HG03108 (cell line): ENCODE measurements around the gene NUDT13.

Experiments
- ATAC-seq: cut with Tn5 transposase; IDR thresholded peaks from one replicate; pipeline ENCODE4 v1.9.1; 2021; ENCODE audit warnings: moderate library complexity; ENCODE audit not compliant: unreplicated experiment

Gene NUDT13

GRCh38 chr10:73161662-73162061 lies 51.4 kb downstream of the NUDT13 start:
- ATAC-seq: no peak

GRCh38 chr10:73163096-73163495 lies 52.8 kb downstream of the NUDT13 start:
- ATAC-seq: no peak

GRCh38 chr10:73166972-73167371 lies 56.7 kb downstream of the NUDT13 start:
- ATAC-seq: no peak

GRCh38 chr10:73167458-73167782 lies 57.2 kb downstream of the NUDT13 start:
- no peak for ATAC-seq

- ATAC-seq: peak; percentile 88
These were observed 57.7 kb downstream of the NUDT13 start, which contains the start of the genes ECD and FAM149B1 for GRCh38 chr10:73167783-73168464. ECD (minus strand) TSS chr10:73168008; CDS start chr10:73163937, 4,071 bp downstream. FAM149B1 (plus strand) TSS chr10:73168119; CDS start chr10:73168340, 221 bp downstream.

- ATAC-seq: peak; percentile 15
These were observed 58.2 kb downstream of the NUDT13 start for GRCh38 chr10:73168465-73168803.

GRCh38 chr10:73169320-73169719 lies 59.1 kb downstream of the NUDT13 start:
- ATAC-seq: no peak

GRCh38 chr10:73172867-73173266 lies 62.6 kb downstream of the NUDT13 start:
- ATAC-seq: no peak

- no peak for ATAC-seq
These were observed 64.1 kb downstream of the NUDT13 start for GRCh38 chr10:73174148-73174925.
